ENCODE results near the gene ITIH5.

Gene ITIH5

GRCh38 chr10:7626283-7626682, 40.5 kb downstream of the ITIH5 start:
- intact Hi-C loops (cut with micrococcal nuclease), result no loop called here
- H3K27me3 Mint-ChIP-seq, result peaks cover 2% of the 10 kb centered on the region
- no peaks in the 10 kb centered on the region for H3K4me1 Mint-ChIP-seq (ENCODE audit: low read depth)

GRCh38 chr10:7625836-7626235, 40.9 kb downstream of the ITIH5 start:
- H3K27ac Mint-ChIP-seq, result no peak overlapping the region
- peaks cover 13% of the 10 kb centered on the region for H3K9me3 Mint-ChIP-seq
- H3K4me1 Mint-ChIP-seq (ENCODE audit: low read depth), result no peaks in the 10 kb centered on the region
- H3K36me3 Mint-ChIP-seq (ENCODE audit: low read depth), result no peaks in the 10 kb centered on the region
- intact Hi-C loops (cut with micrococcal nuclease), result no loop called here
- no peak overlapping the region for H3K4me3 Mint-ChIP-seq
- peaks cover 2% of the 10 kb centered on the region for H3K27me3 Mint-ChIP-seq

More at GRCh38 chr10:7626283-7626682, 40.5 kb downstream of the ITIH5 start:
- Mint-ChIP-seq H3K36me3 (ENCODE audit: low read depth) (no peaks in the 10 kb centered on the region), H3K27ac (no peak overlapping the region), H3K9me3 (peaks cover 13% of the 10 kb centered on the region), H3K4me3 (no peak overlapping the region)

GRCh38 chr10:7625009-7625408, 41.8 kb downstream of the ITIH5 start:
- no peak overlapping the region for H3K4me3 Mint-ChIP-seq
- H3K4me1 Mint-ChIP-seq (ENCODE audit: low read depth), result no peaks in the 10 kb centered on the region
- H3K27me3 Mint-ChIP-seq, result peaks cover 2% of the 10 kb centered on the region
- H3K27ac Mint-ChIP-seq, result no peak overlapping the region
- H3K36me3 Mint-ChIP-seq (ENCODE audit: low read depth), result no peaks in the 10 kb centered on the region
- intact Hi-C loops (cut with micrococcal nuclease), result no loop called here
- peaks cover 13% of the 10 kb centered on the region for H3K9me3 Mint-ChIP-seq

- H3K4me1 Mint-ChIP-seq (ENCODE audit: low read depth), result no peaks in the 10 kb centered on the region
- no peaks in the 10 kb centered on the region for H3K36me3 Mint-ChIP-seq (ENCODE audit: low read depth)
- no peaks in the 10 kb centered on the region for H3K9me3 Mint-ChIP-seq
- no peak overlapping the region for H3K27ac Mint-ChIP-seq
- intact Hi-C loops (cut with micrococcal nuclease), result no loop called here
- H3K4me3 Mint-ChIP-seq, result no peak overlapping the region
- H3K27me3 Mint-ChIP-seq, result peaks cover 2% of the 10 kb centered on the region
These were observed 43.8 kb downstream of the ITIH5 start for GRCh38 chr10:7622969-7623368.

GRCh38 chr10:7618461-7618860, 48.3 kb downstream of the ITIH5 start:
- intact Hi-C loops (cut with micrococcal nuclease), result no loop called here
- no peaks in the 10 kb centered on the region for H3K4me1 Mint-ChIP-seq (ENCODE audit: low read depth)
- H3K9me3 Mint-ChIP-seq, result no peaks in the 10 kb centered on the region
- no peak overlapping the region for H3K27ac Mint-ChIP-seq
- no peaks in the 10 kb centered on the region for H3K36me3 Mint-ChIP-seq (ENCODE audit: low read depth)
- peaks cover 2% of the 10 kb centered on the region for H3K27me3 Mint-ChIP-seq
- no peak overlapping the region for H3K4me3 Mint-ChIP-seq

- H3K27ac Mint-ChIP-seq, result no peak overlapping the region
These were observed 54.9 kb downstream of the ITIH5 start for GRCh38 chr10:7611909-7612308.

GRCh38 chr10:7610651-7611389, 55.9 kb downstream of the ITIH5 start:
- Mint-ChIP-seq H3K9me3 (no peaks in the 10 kb centered on the region), H3K27ac (no peak overlapping the region), H3K4me1 (ENCODE audit: low read depth) (no peaks in the 10 kb centered on the region), H3K36me3 (ENCODE audit: low read depth) (no peaks in the 10 kb centered on the region), H3K4me3 (no peak overlapping the region), H3K27me3 (peaks cover 3% of the 10 kb centered on the region)
- intact Hi-C loops (cut with micrococcal nuclease), result no loop called here

More at GRCh38 chr10:7611909-7612308, 54.9 kb downstream of the ITIH5 start:
- intact Hi-C loops (cut with micrococcal nuclease), result no loop called here
- no peak overlapping the region for H3K4me3 Mint-ChIP-seq
- no peaks in the 10 kb centered on the region for H3K9me3 Mint-ChIP-seq
- H3K36me3 Mint-ChIP-seq (ENCODE audit: low read depth), result no peaks in the 10 kb centered on the region
- H3K4me1 Mint-ChIP-seq (ENCODE audit: low read depth), result no peaks in the 10 kb centered on the region
- peaks cover 3% of the 10 kb centered on the region for H3K27me3 Mint-ChIP-seq

GRCh38 chr10:7610026-7610425, 56.7 kb downstream of the ITIH5 start:
- intact Hi-C loops (cut with micrococcal nuclease), result no loop called here
- Mint-ChIP-seq H3K36me3 (ENCODE audit: low read depth) (no peaks in the 10 kb centered on the region), H3K4me3 (no peak overlapping the region), H3K27me3 (peaks cover 7% of the 10 kb centered on the region), H3K27ac (no peak overlapping the region), H3K4me1 (ENCODE audit: low read depth) (no peaks in the 10 kb centered on the region), H3K9me3 (no peaks in the 10 kb centered on the region)

GRCh38 chr10:7609556-7609955, 57.2 kb downstream of the ITIH5 start:
- Mint-ChIP-seq H3K27ac (no peak overlapping the region), H3K4me3 (no peak overlapping the region), H3K27me3 (peaks cover 7% of the 10 kb centered on the region), H3K4me1 (ENCODE audit: low read depth) (no peaks in the 10 kb centered on the region), H3K9me3 (no peaks in the 10 kb centered on the region), H3K36me3 (ENCODE audit: low read depth) (no peaks in the 10 kb centered on the region)
- intact Hi-C loops (cut with micrococcal nuclease), result no loop called here

- intact Hi-C loops (cut with micrococcal nuclease), result no loop called here
- Mint-ChIP-seq H3K4me1 (ENCODE audit: low read depth) (no peaks in the 10 kb centered on the region), H3K36me3 (ENCODE audit: low read depth) (no peaks in the 10 kb centered on the region), H3K4me3 (no peak overlapping the region), H3K27me3 (peaks cover 7% of the 10 kb centered on the region), H3K9me3 (peaks cover 5% of the 10 kb centered on the region), H3K27ac (no peak overlapping the region)
These were observed 58.8 kb downstream of the ITIH5 start for GRCh38 chr10:7608001-7608400.

GRCh38 chr10:7606951-7607404, 59.8 kb downstream of the ITIH5 start:
- Mint-ChIP-seq H3K27ac (no peak overlapping the region), H3K27me3 (peaks cover 7% of the 10 kb centered on the region), H3K36me3 (ENCODE audit: low read depth) (no peaks in the 10 kb centered on the region), H3K4me1 (ENCODE audit: low read depth) (peaks cover 5% of the 10 kb centered on the region), H3K4me3 (no peak overlapping the region), H3K9me3 (peaks cover 15% of the 10 kb centered on the region)
- intact Hi-C loops (cut with micrococcal nuclease), result no loop called here

GRCh38 chr10:7605565-7606295, 61.0 kb downstream of the ITIH5 start:
- Mint-ChIP-seq H3K4me1 (ENCODE audit: low read depth) (peaks cover 7% of the 10 kb centered on the region), H3K9me3 (peaks cover 22% of the 10 kb centered on the region), H3K27ac (no peak overlapping the region), H3K4me3 (no peak overlapping the region), H3K36me3 (ENCODE audit: low read depth) (no peaks in the 10 kb centered on the region), H3K27me3 (peaks cover 7% of the 10 kb centered on the region)
- intact Hi-C loops (cut with micrococcal nuclease), result no loop called here

GRCh38 chr10:7601023-7601656, 65.6 kb downstream of the ITIH5 start:
- Mint-ChIP-seq H3K9me3 (peaks cover 22% of the 10 kb centered on the region), H3K4me1 (ENCODE audit: low read depth) (peaks cover 7% of the 10 kb centered on the region), H3K36me3 (ENCODE audit: low read depth) (no peaks in the 10 kb centered on the region), H3K27ac (no peak overlapping the region), H3K27me3 (peaks cover 5% of the 10 kb centered on the region), H3K4me3 (no peak overlapping the region)
- intact Hi-C loops (cut with micrococcal nuclease), result no loop called here

GRCh38 chr10:7598771-7599170, 68.0 kb downstream of the ITIH5 start:
- intact Hi-C loops (cut with micrococcal nuclease), result no loop called here
- H3K27ac Mint-ChIP-seq, result no peak overlapping the region
- H3K4me1 Mint-ChIP-seq (ENCODE audit: low read depth), result peaks cover 7% of the 10 kb centered on the region
- peaks cover 1% of the 10 kb centered on the region for H3K27me3 Mint-ChIP-seq
- H3K4me3 Mint-ChIP-seq, result no peak overlapping the region
- H3K9me3 Mint-ChIP-seq, result peaks cover 22% of the 10 kb centered on the region
- no peaks in the 10 kb centered on the region for H3K36me3 Mint-ChIP-seq (ENCODE audit: low read depth)

Data from dendritic cell treated with granulocyte-macrophage colony-stimulating factor and Interleukin-4, amounts not matched to agents 40 ng/mL and 50 ng/mL, for 4 days (primary cell).